BLaER1 (cell line): ENCODE data around the gene PIAS4.
A peak's percentile ranks its signal among the peaks of the same experiment; 100 is the strongest.

Experiments used
- H3K27ac ChIP-seq: shearing (Covaris generic); formaldehyde crosslinking; 2 replicates; pipeline ENCODE4 v1.8.1; 2022
- H3K27me3 ChIP-seq: shearing (Covaris generic); formaldehyde crosslinking; 2 replicates; pipeline ENCODE4 v1.8.1; 2022
- H3K36me3 ChIP-seq: shearing (Covaris generic); formaldehyde crosslinking; 2 replicates; pipeline ENCODE4 v1.8.1; 2022
- H3K4me1 ChIP-seq: shearing (Covaris generic); formaldehyde crosslinking; 2 replicates; pipeline ENCODE4 v1.8.1; 2022
- H3K4me2 ChIP-seq: shearing (Covaris generic); formaldehyde crosslinking; 2 replicates; pipeline ENCODE4 v1.8.1; 2022
- H3K4me3 ChIP-seq: shearing (Covaris generic); formaldehyde crosslinking; 2 replicates; pipeline ENCODE4 v1.8.1; 2022
- H3K9ac ChIP-seq: shearing (Covaris generic); formaldehyde crosslinking; 2 replicates; pipeline ENCODE4 v1.8.1; 2022
- H3K9me3 ChIP-seq: shearing (Covaris generic); formaldehyde crosslinking; 2 replicates; pipeline ENCODE4 v1.8.1; 2022
- H4K20me1 ChIP-seq: shearing (Covaris generic); formaldehyde crosslinking; 2 replicates; pipeline ENCODE4 v1.8.1; 2022
- Cebpa-rat ChIP-seq: shearing (Covaris generic); IDR thresholded peaks from 2 replicates; pipeline ENCODE4 v1.8.1; 2022

Gene PIAS4

DNA sequence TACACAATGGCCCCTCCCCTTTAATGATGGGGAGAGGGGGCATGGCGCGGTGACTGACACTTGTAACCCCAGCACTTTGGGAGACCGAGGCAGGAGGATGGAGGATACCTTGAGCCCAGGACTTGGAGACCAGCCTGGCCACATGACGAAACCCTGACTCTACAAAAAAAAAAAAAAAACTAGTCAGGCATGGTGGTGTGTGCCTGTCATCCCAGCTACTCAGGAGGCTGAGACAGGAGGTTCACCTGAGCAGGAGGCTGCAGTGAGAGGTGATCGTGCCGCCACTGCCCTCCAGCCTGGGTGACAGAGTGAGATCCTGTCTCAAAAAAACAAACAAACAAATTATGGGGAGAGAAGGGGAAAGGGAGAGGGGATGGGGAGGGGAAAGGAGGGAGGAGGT lies 72.9 kb downstream of the PIAS4 start:
- Histone ChIP-seq H3K27me3 (no peaks in the 10 kb centered on the region), H3K4me1 (peaks cover 61% of the 10 kb centered on the region), H3K9ac (no peak overlapping the region), H3K36me3 (no peaks in the 10 kb centered on the region), H4K20me1 (no peaks in the 10 kb centered on the region), H3K27ac (no peak overlapping the region), H3K9me3 (no peaks in the 10 kb centered on the region), H3K4me2 (no peak overlapping the region), H3K4me3 (no peak overlapping the region)
- TF ChIP-seq Cebpa-rat, result no peak

DNA sequence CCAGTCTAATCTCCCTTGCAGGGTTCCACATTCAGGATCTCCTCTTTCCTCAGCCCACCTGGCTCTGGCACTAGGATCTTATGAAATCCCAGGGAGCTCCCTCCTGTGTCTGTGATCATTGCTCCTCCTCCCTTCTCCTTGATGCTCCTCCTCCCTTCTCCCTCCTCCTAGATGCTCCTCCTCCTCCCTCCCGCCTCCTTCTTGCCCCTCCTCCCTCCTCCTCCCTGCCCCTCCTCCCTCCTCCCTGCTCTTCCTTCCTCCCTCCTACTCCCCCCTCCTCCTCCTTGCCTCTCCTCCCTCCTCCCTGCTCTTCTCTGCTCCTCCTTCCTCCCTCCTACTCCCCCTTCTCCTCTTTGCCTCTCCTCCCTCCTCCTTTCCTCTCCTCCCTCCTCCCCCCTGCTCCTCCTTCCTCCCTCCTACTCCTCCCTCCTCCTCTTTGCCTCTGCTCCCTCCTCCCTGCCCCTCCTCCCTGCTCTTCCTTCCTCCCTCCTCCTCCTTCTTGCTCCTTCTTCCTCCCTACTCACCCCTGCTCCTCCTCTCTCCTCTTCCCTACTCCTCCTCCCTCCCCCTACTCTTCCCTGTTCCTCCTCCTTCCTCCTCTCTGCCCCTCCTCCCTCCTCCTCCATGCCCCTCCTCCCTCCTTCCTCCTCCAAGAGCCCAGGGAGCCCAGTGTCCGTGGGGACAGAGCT lies 74.0 kb downstream of the PIAS4 start:
- H3K27ac ChIP-seq, result no peak overlapping the region
- no peaks in the 10 kb centered on the region for H3K9me3 ChIP-seq
- no peak for TF ChIP-seq Cebpa-rat
- H3K4me3 ChIP-seq, result no peak overlapping the region
- H3K36me3 ChIP-seq, result no peaks in the 10 kb centered on the region
- H3K9ac ChIP-seq, result no peak overlapping the region
- H3K4me1 ChIP-seq, result peaks cover 69% of the 10 kb centered on the region
- no peaks in the 10 kb centered on the region for H4K20me1 ChIP-seq
- no peaks in the 10 kb centered on the region for H3K27me3 ChIP-seq
- no peak overlapping the region for H3K4me2 ChIP-seq

DNA sequence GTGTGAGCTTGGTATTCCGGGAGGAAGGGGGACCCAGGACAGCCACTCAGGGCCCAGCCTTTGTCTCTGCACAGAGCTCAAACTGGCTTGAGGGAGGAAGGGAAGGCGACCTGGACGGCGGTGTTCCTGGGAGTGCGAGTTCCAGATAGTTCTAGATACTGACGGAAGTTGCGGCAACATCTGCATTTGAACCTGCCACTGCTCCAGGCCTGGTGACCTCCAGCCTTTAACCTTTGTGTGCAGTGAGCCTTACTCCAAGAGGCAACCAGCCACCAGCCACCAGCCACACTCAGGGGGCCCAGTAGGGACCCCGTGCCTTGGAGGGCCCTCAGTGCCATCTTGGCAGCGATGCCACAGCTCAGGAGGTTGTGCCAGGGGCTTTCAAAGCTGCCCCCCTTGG lies 74.6 kb downstream of the PIAS4 start:
- Histone ChIP-seq H3K36me3 (no peaks in the 10 kb centered on the region), H3K27ac (no peak overlapping the region), H3K4me1 (peaks cover 69% of the 10 kb centered on the region), H3K27me3 (no peaks in the 10 kb centered on the region), H3K9me3 (no peaks in the 10 kb centered on the region), H3K4me3 (no peak overlapping the region), H3K4me2 (no peak overlapping the region), H3K9ac (no peak overlapping the region), H4K20me1 (no peaks in the 10 kb centered on the region)
- no peak for TF ChIP-seq Cebpa-rat

DNA sequence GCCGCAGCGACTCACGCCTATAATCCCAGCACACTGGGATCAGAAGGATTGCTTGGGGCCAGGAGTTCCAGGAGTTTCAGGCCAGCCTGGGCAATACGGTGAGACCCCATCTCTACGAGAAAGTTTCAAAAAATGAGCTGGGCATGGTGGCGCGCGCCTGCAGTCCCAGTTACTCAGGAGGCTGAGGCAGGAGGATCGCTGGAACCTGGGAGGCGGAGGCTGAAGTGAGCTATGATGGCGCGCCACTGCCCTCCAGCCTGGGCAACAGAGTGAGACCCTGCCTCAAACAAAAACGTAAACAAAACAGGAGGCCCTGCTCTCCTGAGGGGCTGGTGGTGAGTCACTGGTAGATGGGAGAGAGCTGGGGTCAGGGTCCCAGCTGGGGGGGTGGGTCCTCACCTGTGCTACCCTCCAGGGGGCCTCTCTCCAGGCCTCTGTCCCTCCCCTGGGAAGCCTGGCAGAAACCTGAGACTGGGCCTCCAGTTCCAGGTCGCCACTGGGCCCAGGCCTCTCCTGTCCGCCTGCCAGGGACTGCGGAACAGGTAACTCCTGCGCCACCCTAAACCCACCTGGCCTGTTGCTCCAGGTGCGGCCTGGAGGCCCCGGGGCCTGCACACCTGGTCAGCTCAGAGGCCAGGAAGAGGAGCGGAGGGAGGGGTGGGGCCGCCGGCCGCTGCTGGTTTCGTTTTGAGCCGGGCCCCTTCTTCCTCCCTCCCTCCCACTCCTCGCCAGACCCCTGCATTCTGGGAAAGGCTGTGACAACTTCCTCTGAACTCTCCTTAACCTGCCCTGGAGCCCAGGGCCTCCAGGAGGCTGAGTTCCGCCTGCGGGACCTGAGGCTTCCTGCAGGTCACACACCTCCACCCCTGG lies 76.4 kb downstream of the PIAS4 start:
- H3K4me2 ChIP-seq, result peak overlapping the region; percentile 93
- H3K36me3 ChIP-seq, result no peaks in the 10 kb centered on the region
- H3K27me3 ChIP-seq, result no peaks in the 10 kb centered on the region
- H3K9ac ChIP-seq, result peak overlapping the region; percentile 77
- H4K20me1 ChIP-seq, result no peaks in the 10 kb centered on the region
- TF ChIP-seq Cebpa-rat, result no peak
- peak overlapping the region; percentile 87 for H3K27ac ChIP-seq
- H3K4me3 ChIP-seq, result peak overlapping the region; percentile 64
- H3K4me1 ChIP-seq, result peaks cover 72% of the 10 kb centered on the region
- no peaks in the 10 kb centered on the region for H3K9me3 ChIP-seq

DNA sequence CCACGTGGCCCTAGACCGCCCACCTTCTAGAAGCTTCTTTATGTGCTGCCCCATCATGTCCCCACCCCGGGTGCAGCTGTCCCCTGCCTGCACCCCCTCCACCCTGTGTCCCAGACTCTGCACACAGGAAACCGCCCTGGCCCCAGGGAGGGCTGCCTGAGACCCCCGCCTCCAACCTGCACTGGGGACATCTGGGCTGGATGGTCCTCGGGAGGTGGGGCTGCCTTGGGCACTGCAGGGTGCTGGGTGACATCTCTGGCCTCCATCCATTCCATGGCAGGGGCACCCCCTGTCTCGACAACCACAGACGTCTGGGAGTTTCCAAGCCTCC lies 77.0 kb downstream of the PIAS4 start:
- H3K9ac ChIP-seq, result peak overlapping the region; percentile 77; the same call in 1 of the 2 replicates
- H3K9me3 ChIP-seq, result no peaks in the 10 kb centered on the region
- H3K36me3 ChIP-seq, result no peaks in the 10 kb centered on the region
- H3K27me3 ChIP-seq, result no peaks in the 10 kb centered on the region
- H3K4me1 ChIP-seq, result peaks cover 76% of the 10 kb centered on the region
- peak overlapping the region; percentile 93 for H3K4me2 ChIP-seq
- peak overlapping the region; percentile 64 for H3K4me3 ChIP-seq
- no peaks in the 10 kb centered on the region for H4K20me1 ChIP-seq
- TF ChIP-seq Cebpa-rat, result no peak
- H3K27ac ChIP-seq, result peak overlapping the region; percentile 87

DNA sequence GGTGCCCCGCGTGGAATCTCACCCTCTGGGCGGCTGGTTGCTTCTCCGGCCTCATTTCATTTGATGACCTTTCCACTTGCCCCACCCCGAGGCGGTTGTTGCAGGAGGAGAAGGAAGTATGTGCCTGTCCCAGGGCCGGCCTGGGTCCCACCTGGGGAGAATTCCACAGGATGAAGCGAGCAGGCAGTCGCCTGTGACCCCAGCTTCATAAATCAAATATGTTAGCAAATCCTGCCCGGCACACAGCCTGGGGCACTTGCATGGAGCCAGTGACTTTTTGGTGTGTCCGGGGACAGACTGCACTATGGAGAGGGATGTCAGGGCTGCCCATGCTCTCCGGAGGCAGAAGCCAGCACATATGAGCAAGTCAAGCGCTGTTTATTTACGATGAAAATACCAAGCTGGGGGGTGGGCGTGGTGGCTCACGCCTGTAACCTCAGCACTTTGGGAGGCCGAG lies 78.9 kb downstream of the PIAS4 start:
- peak overlapping the region; percentile 98 for H3K4me2 ChIP-seq
- 0 out of 2 replicates have a peak, but pooled peaks cover under 1% of the 10 kb centered on the region for H3K36me3 ChIP-seq
- no peak for TF ChIP-seq Cebpa-rat
- H4K20me1 ChIP-seq, result no peaks in the 10 kb centered on the region
- no peak overlapping the region for H3K27ac ChIP-seq
- no peaks in the 10 kb centered on the region for H3K9me3 ChIP-seq
- no peak overlapping the region for H3K4me3 ChIP-seq
- H3K4me1 ChIP-seq, result peaks cover 88% of the 10 kb centered on the region
- H3K27me3 ChIP-seq, result no peaks in the 10 kb centered on the region
- H3K9ac ChIP-seq, result no peak overlapping the region

DNA sequence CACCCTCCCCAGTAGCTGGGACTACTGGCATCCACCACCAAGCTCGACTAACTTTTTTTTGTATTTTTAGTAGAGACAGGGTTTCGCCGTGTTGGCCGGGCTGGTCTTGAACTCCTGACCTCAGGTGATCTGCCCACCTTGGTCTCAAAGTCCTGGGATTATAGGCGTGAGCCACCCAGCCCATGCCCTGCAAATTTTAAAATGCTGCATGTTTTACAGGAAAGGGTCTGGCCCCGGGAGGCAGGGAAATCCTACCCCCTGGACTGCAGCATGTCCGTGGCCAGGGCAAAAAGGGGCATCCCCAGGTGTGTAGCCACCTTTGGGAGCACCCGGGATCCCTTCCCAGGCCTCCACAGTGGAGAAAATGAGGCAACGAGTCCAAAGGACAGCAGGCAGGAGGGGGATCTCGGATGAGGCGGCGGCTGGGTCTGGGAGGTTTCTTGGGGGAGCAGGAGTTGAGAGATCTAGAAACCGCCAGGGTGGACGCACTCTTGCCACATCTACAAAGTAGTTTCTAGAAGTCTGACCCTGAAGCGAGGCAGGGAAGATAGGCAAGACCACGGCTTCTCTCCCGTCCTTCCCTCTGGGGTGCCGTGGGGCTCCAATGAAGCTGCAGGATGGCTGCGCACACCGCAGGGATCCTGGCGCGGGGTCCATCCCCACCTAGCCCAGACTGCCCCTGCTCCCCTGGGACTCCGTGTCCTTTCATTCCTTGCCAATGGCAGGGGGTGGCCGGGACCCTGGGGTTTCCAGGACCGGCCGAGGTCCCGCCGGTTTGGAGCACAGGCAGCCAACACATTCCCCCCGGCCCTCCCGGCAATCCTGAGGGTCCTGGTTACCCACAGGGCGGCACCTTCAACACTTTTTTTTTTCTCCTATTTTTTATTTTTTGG lies 80.5 kb downstream of the PIAS4 start:
- H3K4me2 ChIP-seq, result peak overlapping the region; percentile 98
- peaks cover 13% of the 10 kb centered on the region for H3K36me3 ChIP-seq
- no peaks in the 10 kb centered on the region for H3K27me3 ChIP-seq
- no peaks in the 10 kb centered on the region for H3K9me3 ChIP-seq
- H3K4me1 ChIP-seq, result peaks cover 92% of the 10 kb centered on the region
- no peak for TF ChIP-seq Cebpa-rat
- H4K20me1 ChIP-seq, result no peaks in the 10 kb centered on the region
- H3K4me3 ChIP-seq, result peak overlapping the region; percentile 63; the same call in 1 of the 2 replicates
- H3K27ac ChIP-seq, result peak overlapping the region; percentile 59; the same call in 1 of the 2 replicates
- no peak overlapping the region for H3K9ac ChIP-seq

DNA sequence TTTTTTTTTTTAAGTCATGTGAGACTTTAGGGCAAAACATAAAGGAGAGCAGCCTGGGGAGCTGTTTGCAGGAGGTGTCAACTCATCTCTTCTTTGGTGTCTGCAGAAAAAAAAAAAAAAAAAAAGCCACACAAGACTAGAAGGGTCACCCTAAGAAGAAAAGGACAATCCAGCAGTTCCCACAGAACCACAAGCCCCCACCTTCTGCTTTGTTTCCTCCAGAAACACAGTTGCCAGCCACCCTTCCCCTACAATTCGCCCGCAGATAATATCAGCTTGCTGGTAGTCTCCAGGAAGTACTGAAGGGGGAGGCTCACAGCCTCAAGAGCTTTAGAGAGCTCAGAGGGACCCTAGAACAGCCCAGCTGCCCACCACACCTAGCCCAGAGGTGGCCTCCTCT lies 81.4 kb downstream of the PIAS4 start:
- Histone ChIP-seq H3K36me3 (peaks cover 22% of the 10 kb centered on the region), H3K27me3 (no peaks in the 10 kb centered on the region), H4K20me1 (no peaks in the 10 kb centered on the region), H3K4me3 (peak overlapping the region; percentile 63), H3K9me3 (no peaks in the 10 kb centered on the region), H3K4me1 (peaks cover 92% of the 10 kb centered on the region), H3K9ac (peak overlapping the region; percentile 77), H3K27ac (peak overlapping the region; percentile 83), H3K4me2 (peak overlapping the region; percentile 98)
- TF ChIP-seq Cebpa-rat, result no peak
